GM21786 (cell line): ENCODE results near the gene IL4I1.

Source experiments
- ATAC-seq: cut with Tn5 transposase; IDR thresholded peaks from one replicate; pipeline ENCODE4 v1.9.1; 2021; ENCODE audit not compliant: unreplicated experiment

Gene IL4I1

GRCh38 chr19:49924004-49924880 is 27.6 kb upstream of the IL4I1 start:
- ATAC-seq = no peak

GRCh38 chr19:49923055-49924003 is 26.6 kb upstream of the IL4I1 start:
- no peak for ATAC-seq

GRCh38 chr19:49921871-49922795 is 25.4 kb upstream of the IL4I1 start:
- ATAC-seq = no peak

GRCh38 chr19:49920624-49921363 is 24.1 kb upstream of the IL4I1 start:
- no peak for ATAC-seq

GRCh38 chr19:49918089-49918488 is 21.4 kb upstream of the IL4I1 start:
- ATAC-seq = no peak

GRCh38 chr19:49916839-49917733 is 20.4 kb upstream of the IL4I1 start:
- ATAC-seq = no peak

GRCh38 chr19:49915271-49915670 is 18.6 kb upstream of the IL4I1 start:
- no peak for ATAC-seq

- ATAC-seq = no peak
These were observed 17.0 kb upstream of the IL4I1 start for GRCh38 chr19:49913720-49914119.

- no peak for ATAC-seq
These were observed 16.4 kb upstream of the IL4I1 start for GRCh38 chr19:49912965-49913685.

- no peak for ATAC-seq
These were observed 14.9 kb upstream of the IL4I1 start for GRCh38 chr19:49911381-49912145.

GRCh38 chr19:49910179-49910578 is 13.5 kb upstream of the IL4I1 start:
- no peak for ATAC-seq

GRCh38 chr19:49908480-49909420 is 12.1 kb upstream of the IL4I1 start:
- no peak for ATAC-seq

- no peak for ATAC-seq
These were observed 11.2 kb upstream of the IL4I1 start for GRCh38 chr19:49907745-49908446.

- no peak for ATAC-seq
These were observed 10.3 kb upstream of the IL4I1 start for GRCh38 chr19:49906879-49907564.

- ATAC-seq = no peak
These were observed 7.4 kb upstream of the IL4I1 start for GRCh38 chr19:49904136-49904535.
